HUDEP-2 (cell line): Measurements from ENCODE around the gene RFX3.
A peak's percentile ranks its signal among the peaks of the same experiment; 100 is the strongest.

Source experiments
- DNase-seq, 76 experiments: peaks; one replicate each; lab custom pipeline; 2025; ENCODE audit not compliant: unreplicated experiment in 76 of 76; lab: John Stamatoyannopoulos, UW

The RFX3 gene

DNA sequence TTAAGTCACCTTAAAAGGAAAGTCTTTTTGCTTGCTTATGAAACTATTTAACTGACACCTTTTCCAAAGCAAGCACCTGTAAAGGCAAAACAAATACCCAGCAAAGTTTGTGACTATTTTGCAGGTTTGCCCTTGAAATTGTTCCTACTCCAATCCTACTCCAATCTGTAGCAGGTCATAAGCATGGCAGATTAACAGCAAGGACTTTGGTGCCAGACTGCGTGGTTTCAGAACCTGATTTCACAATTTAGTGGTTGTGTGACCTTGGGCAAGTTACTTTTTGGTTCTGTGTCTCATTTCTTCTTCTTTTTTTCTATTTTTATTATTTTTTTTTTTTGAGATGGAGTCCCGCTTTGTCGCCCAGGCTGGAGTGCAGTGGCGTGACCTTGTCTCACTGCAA is 282.1 kb downstream of the RFX3 start:
- no peak for DNase-seq

DNA sequence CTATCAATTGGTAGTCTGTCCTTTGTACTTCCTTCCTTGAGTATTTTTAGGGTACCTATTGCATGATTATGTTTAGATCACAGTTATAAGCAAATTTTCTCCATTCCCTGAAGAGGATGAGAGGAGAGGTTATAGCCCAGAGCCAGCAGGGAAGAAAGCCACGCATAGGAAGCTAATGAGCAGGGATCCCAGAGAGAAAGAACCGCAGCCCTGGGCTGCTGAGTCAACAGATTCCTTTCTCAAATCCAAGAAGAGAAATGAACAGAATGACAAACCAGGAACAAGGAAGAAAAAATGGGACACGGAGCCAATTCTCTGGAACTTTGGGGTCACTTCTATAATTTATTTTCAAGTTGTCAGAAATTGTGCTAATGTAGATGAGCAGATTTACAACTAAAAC is 284.5 kb downstream of the RFX3 start:
- DNase-seq = no peak

DNA sequence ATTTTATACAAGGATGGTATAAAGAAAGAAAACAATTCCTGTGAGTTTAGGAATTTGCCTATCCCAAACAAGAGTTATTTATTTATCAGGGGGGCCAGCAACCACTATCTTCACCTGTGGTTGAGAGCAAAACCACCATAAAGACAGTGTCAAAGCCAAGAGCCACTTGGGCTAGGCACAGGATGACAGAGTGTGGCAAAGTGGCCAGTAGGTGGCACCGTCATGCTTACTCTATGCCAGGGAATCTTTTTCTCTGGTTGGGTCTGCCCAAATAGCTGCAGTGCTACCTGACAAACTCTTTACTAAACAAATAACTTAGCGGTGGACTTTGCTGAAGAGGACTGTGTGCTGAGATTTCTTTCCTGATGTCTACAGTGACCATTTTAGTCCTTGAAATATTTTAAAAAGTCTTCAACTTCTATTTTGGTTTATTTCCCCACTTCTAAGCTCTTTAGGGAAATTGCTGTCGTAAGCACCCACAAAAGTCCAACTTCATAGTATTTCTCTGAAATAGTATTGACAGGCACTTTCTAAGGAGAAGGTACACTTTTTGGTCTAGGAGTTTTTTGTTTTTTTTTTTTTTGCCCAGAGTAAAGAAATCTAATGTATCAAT is 285.0 kb downstream of the RFX3 start:
- peak in 58 of 76 experiments; percentile 2 to 63 (median 30) for DNase-seq

- DNase-seq = no peak
These were observed 286.6 kb downstream of the RFX3 start for GRCh38 chr9:3239240-3239639.

DNA sequence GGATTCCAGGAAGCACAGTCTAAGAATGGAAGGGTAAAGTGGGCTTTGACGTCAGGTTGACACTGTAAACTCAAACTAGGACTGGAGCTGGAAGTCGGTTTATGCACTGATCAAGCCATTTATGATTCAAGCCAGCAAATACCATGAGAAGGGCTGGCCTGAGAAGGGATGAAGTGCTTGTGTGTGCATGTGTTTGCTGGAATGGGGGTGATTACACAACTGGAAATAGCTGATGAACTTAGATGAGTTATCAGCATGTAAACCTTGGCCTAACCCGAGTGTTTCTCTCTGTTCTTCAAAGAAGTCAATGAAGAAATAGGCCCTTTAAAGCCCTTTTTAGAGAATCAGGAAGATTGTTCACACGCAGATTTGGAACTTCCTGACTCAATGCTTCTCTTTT is 287.6 kb downstream of the RFX3 start:
- DNase-seq = no peak

DNA sequence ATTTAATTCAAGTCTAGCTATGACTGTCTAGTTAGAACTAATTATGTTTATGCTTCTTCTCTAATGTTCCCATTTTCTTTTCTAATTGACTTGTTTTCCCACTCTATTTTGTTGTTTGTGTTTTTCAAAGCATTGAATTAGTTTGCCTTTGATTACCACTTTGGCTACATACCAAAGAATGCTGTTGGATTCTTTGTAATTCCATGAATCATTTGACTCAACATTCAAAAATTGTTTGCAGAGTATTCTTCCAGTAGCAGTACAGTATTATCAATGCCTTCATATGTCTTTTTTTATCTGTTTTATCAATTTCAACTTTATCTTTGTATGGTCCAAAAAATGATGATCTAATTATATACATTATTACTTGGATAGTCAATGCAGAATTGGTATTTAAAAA is 288.7 kb downstream of the RFX3 start:
- no peak for DNase-seq

GRCh38 chr9:3235497-3235896 is 290.3 kb downstream of the RFX3 start:
- no peak for DNase-seq

- no peak for DNase-seq
These were observed 300.9 kb downstream of the RFX3 start for GRCh38 chr9:3224931-3225330.

GRCh38 chr9:3215658-3216057 is 310.1 kb downstream of the RFX3 start:
- no peak for DNase-seq

DNA sequence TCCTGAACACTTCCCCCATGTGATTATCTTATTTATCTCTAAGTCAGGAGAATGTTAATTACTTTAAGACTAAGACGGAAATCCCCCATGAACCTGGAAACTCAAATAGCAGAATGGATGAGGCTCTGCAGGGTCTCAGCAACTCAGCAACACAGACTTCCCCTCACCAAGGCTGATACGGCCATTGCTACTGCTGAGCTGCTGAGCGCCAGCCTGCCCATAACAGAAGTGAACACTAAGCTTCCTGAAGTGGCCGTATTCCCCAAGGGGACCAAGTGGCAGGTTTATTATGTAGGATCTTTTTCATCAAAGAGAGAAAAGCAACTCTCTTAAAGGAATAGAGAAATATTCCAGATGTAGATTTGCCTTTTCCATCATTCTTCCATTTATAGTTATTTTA is 311.1 kb downstream of the RFX3 start:
- DNase-seq = no peak

DNA sequence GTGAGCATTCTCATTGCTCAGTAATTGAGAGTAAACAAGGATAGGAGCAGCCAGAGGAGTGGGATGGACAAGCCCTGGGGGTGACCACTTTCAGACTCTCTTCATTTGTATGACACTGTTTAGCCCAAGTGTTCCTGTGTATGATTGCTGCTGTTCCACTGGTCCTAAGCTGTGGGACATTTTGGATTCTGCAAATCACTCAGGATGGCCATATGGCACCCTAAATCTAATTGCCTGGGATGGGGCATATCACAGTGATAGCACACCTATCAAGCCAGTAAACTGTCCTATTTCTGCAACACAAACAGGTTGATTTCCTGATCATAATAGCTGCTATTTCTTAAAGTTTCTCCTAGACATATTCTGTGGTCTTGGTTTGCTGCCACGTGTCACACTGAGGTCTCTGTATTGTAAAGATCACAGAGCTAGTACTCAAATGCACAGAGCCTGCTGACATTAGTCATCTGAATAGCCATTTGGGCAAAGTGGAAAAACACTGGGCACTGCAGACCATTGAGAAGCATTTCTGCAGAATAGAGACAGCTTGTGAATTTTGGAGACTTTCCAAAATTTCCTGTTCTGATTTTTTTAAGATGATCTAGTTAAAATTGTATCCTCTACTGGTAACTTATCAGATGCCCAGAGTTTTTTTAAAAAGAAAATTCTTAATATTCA is 320.2 kb downstream of the RFX3 start:
- no peak for DNase-seq

GRCh38 chr9:3200331-3200774 is 325.4 kb downstream of the RFX3 start:
- no peak for DNase-seq

- no peak for DNase-seq
These were observed 332.0 kb downstream of the RFX3 start for GRCh38 chr9:3193791-3194190.

DNA sequence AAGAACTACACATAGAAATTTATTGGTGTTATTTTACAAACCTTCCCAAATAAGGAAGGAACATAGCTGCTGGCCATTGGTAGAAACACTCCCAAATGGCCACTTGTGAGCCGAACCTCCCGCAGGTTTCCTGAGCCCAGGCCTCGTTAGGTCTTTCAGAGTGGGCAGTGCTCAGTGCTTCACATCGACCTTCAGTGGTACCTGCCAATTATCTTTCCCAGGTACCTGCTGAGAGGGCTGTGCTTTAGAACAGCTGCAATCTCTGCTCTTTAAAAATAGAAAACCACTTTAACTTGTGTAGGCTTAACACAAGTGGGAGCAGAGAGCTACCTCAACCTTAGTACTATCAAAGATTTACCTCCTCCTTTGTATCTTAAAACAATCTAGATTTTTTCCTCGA is 334.1 kb downstream of the RFX3 start:
- no peak for DNase-seq

- DNase-seq = no peak
These were observed 336.5 kb downstream of the RFX3 start for GRCh38 chr9:3189113-3189861.

- no peak for DNase-seq
These were observed 339.1 kb downstream of the RFX3 start for GRCh38 chr9:3186751-3187150.

DNA sequence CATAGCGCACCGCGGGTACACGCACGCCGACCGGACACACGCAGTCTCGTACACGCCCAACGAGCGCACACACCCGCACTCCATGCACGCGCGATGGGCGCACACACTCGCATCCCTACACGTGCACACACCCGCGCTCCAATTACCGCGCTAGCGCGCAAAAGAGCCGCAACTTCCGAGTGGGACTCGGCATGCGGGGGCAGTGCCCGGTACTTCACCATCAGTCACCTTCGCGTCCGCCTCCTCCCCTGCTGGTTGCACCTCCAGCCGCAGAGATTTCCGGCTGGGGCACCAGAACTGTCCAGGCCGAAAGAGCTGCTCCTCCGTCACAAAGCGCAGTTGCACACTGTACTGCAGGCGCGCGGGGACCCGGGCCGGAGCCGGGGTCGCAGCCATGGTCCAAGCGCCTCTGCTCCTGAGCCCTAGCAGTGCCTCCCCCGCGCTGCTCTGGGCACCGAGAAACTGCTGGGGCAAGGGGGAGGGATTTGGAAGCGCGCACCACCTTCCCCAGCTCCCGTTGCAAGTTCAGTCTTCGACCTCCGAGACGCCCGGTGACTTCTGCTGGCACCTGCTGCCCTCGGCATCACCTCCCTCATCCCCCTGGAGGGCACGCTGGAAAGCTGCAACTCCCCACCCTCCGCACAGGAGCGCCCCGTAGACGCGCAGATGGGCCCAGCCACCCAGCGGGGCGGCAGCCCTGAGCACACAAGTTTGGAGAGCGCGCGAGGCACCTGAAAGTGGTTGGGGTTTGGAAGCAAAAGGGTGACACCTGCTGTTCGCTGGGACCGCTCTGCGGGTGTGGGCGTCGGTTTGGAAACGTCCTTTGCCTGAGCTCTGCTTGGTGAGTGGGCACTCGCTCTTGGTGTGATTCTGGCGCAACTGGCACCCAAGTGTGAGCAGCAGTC is 344.5 kb downstream of the RFX3 start:
- DNase-seq = peak in 23 of 76 experiments; percentile 1 to 27 (median 6)

DNA sequence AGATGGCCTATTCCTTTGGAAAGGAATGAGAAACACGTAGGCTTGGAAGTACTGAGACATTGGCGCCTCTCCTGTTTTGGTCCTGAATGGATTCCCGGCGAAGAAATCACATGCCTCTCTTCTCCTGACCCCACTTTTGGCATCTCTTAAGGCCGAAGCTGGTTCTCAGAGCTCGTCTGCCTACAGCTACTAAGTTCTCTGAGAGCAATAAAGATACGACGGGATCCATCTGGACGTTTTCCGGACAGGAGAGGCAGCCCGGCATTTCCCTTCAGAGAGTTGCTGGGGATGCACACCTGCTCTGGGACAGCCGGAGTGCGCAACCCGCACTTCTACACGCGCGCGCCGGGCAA is 345.1 kb downstream of the RFX3 start:
- DNase-seq = no peak

DNA sequence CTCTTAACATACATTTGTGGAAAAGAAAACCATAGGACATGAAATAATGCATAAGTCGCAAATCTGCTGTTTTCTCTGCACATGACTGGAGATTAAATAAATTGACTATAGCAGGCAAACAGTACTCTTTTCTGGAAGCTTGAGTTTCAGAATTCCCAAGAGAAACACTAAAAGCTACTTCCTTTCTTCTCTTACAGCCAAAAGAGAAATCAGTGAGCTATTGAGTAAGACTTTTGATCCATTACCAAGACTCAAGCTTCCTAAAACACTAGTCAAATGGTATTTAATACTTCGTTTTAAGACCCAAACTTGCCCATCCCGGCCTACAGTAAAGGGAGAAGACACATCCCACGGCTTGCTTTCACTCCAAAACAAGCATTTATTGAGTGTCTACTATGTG is 346.1 kb downstream of the RFX3 start:
- no peak for DNase-seq

GRCh38 chr9:3177936-3178335 is 347.9 kb downstream of the RFX3 start:
- DNase-seq = no peak

DNA sequence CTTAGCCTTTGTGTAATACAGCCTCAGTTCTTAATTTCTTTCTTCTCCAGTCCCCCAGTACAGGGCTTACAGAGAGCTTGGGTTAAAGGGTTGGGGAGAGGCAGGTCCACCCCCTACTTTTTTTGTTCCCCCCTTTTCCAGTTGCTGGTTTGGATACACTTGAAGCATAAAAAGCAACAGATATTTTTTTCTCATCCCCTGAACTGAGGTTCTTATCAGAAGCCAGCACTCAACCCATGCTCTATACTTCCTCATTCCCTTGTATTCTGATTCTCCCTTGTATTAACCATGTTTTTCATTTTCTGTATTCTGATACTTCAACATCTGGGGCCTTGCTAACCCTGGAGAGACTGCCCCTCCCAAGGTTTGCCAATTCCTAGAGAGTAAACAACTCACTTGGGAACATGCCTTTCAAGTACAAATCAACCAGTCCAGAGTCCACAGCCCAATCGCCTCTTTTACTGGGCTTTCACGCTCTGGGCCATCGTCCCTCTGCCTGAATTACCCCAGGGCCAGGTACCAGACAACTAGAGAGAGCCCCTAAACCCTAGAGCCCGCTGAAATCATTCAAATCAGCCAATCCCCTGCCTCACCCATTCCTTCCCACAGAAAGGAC is 348.5 kb downstream of the RFX3 start:
- no peak for DNase-seq
